Osteocyte (in vitro differentiated cells): ENCODE measurements around the gene AMELX. TPM values are rescaled to one million over a fixed set of nuclear protein-coding genes. Genes with fewer than 3 reads are reported as not detected.
A peak's percentile ranks its signal among the peaks of the same experiment; 100 is the strongest.

Experiments used
- DNase-seq: peaks from one replicate; pipeline ENCODE4 v3.0.0; 2021; ENCODE audit warnings: mixed read lengths; ENCODE audit not compliant: unreplicated experiment; ENCODE audit errors: extremely low spot score
- H3K27ac Mint-ChIP-seq: one replicate; pipeline ENCODE4 v1.8.0; 2021; ENCODE audit warnings: mild to moderate bottlenecking, mixed read lengths; ENCODE audit not compliant: unreplicated experiment
- H3K27me3 Mint-ChIP-seq: one replicate; pipeline ENCODE4 v1.8.0; 2021; ENCODE audit warnings: mixed read lengths; ENCODE audit not compliant: unreplicated experiment
- H3K36me3 Mint-ChIP-seq: one replicate; pipeline ENCODE4 v1.8.0; 2021; ENCODE audit warnings: mixed read lengths; ENCODE audit not compliant: unreplicated experiment
- H3K4me1 Mint-ChIP-seq: one replicate; pipeline ENCODE4 v1.8.0; 2021; ENCODE audit warnings: mixed read lengths; ENCODE audit not compliant: unreplicated experiment
- H3K4me3 Mint-ChIP-seq: one replicate; pipeline ENCODE4 v1.8.0; 2021; ENCODE audit warnings: mild to moderate bottlenecking, moderate library complexity, mixed read lengths; ENCODE audit not compliant: unreplicated experiment
- H3K9me3 Mint-ChIP-seq: one replicate; pipeline ENCODE4 v1.8.0; 2021; ENCODE audit warnings: mixed read lengths; ENCODE audit not compliant: unreplicated experiment
- CTCF ChIP-seq: fragments of 200-600 bp; sonication (generic); IDR thresholded peaks from 2 replicates; pipeline ENCODE4 v1.5.0; 2021; ENCODE audit warnings: antibody characterized with exemption, mild to moderate bottlenecking, moderate library complexity
- total RNA-seq: library from RNA; stranded (reverse); gene quantifications from 2 replicates; pipeline ENCODE4 v1.2.1, GENCODE V29; 2021

Gene AMELX
- total RNA-seq, 1 donor from 2014 or later, result not detected

GRCh38 chrX:11296051-11296450 lies 2.8 kb downstream of the AMELX start:
- H3K27me3 Mint-ChIP-seq, result peaks cover 2% of the 10 kb centered on the region
- TF ChIP-seq CTCF, result no peak
- no peaks in the 10 kb centered on the region for H3K36me3 Mint-ChIP-seq
- no peak overlapping the region for H3K27ac Mint-ChIP-seq
- H3K4me3 Mint-ChIP-seq, result no peak overlapping the region
- H3K4me1 Mint-ChIP-seq, result no peaks in the 10 kb centered on the region
- DNase-seq, result no peak
- peaks cover 3% of the 10 kb centered on the region for H3K9me3 Mint-ChIP-seq

- TF ChIP-seq CTCF, result no peak
- Mint-ChIP-seq H3K4me3 (no peak overlapping the region), H3K36me3 (no peaks in the 10 kb centered on the region), H3K9me3 (peaks cover 3% of the 10 kb centered on the region), H3K27me3 (no peaks in the 10 kb centered on the region), H3K4me1 (no peaks in the 10 kb centered on the region), H3K27ac (no peak overlapping the region)
- no peak for DNase-seq
Measured at GRCh38 chrX:11298600-11298999, 5.4 kb downstream of the AMELX start.

- H3K36me3 Mint-ChIP-seq, result no peaks in the 10 kb centered on the region
- H3K27me3 Mint-ChIP-seq, result no peaks in the 10 kb centered on the region
- H3K27ac Mint-ChIP-seq, result no peak overlapping the region
Measured at GRCh38 chrX:11304829-11305228, 11.6 kb downstream of the AMELX start.

GRCh38 chrX:11305641-11306040 lies 12.4 kb downstream of the AMELX start:
- no peak overlapping the region for H3K4me3 Mint-ChIP-seq
- no peak for TF ChIP-seq CTCF
- H3K27ac Mint-ChIP-seq, result no peak overlapping the region
- no peaks in the 10 kb centered on the region for H3K27me3 Mint-ChIP-seq
- peaks cover 5% of the 10 kb centered on the region for H3K4me1 Mint-ChIP-seq
- no peaks in the 10 kb centered on the region for H3K9me3 Mint-ChIP-seq
- DNase-seq, result no peak
- no peaks in the 10 kb centered on the region for H3K36me3 Mint-ChIP-seq

More at GRCh38 chrX:11304829-11305228, 11.6 kb downstream of the AMELX start:
- no peak for TF ChIP-seq CTCF
- no peak overlapping the region for H3K4me3 Mint-ChIP-seq
- no peak for DNase-seq
- H3K4me1 Mint-ChIP-seq, result peaks cover 5% of the 10 kb centered on the region
- H3K9me3 Mint-ChIP-seq, result no peaks in the 10 kb centered on the region

GRCh38 chrX:11309220-11309619 lies 16.0 kb downstream of the AMELX start:
- Mint-ChIP-seq H3K4me3 (no peak overlapping the region), H3K36me3 (no peaks in the 10 kb centered on the region), H3K9me3 (no peaks in the 10 kb centered on the region), H3K27me3 (no peaks in the 10 kb centered on the region), H3K27ac (peak overlapping the region; percentile 54), H3K4me1 (peaks cover 5% of the 10 kb centered on the region)
- DNase-seq, result no peak
- TF ChIP-seq CTCF, result no peak
